Astrocyte of the spinal cord (primary cell): ENCODE data around the gene ZNF526.

Source experiments
- DNase-seq: peaks from one replicate; pipeline ENCODE4 v3.0.0; 2011; ENCODE audit warnings: low read depth, low spot score
- H3K4me3 ChIP-seq: 2 replicates; pipeline ENCODE4 v1.5.1; 2011; ENCODE audit warnings: low read depth, mild to moderate bottlenecking, low read length, moderate library complexity
- in situ Hi-C: cut with HindIII; loops from 2 replicates; pipeline ENCODE4 v1.10.0; 2017; ENCODE audit warnings: low sequenced_read_pairs
- TF ChIP-seq, protein P1 (sequence below): IDR thresholded peaks from 2 replicates; pipeline ENCODE4 v1.5.1; 2012; ENCODE audit warnings: low read depth, mild to moderate bottlenecking, low read length, inconsistent platforms

The ZNF526 gene

DNA sequence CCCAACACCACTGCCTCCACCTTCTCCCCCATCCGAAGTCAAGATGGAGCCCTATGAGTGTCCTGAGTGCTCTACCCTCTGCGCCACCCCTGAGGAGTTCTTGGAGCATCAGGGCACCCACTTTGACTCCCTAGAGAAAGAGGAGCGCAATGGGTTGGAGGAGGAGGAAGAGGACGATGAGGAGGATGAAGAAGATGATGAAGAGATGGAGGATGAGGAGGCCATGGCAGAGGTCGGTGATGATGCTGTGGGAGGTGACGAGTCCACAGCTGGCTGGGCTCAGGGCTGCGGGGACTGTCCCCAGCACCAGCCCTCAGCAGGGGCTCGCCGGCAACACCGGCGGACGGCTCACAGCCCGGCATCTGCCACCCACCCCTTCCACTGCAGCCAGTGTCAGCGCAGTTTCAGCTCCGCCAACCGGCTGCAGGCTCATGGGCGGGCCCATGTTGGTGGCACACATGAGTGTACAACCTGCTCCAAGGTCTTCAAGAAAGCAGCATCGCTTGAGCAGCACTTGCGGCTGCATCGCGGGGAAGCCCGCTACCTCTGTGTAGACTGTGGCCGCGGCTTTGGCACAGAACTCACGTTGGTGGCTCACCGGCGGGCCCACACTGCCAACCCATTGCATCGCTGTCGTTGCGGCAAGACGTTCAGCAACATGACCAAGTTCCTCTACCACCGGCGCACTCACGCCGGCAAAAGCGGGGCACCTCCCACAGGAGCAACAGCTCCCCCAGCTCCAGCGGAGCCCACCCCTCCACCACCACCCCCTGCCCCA lies 5.0 kb downstream of the ZNF526 start:
- in situ Hi-C loops: no loop called here
- no peak for DNase-seq
- no peak overlapping the region for H3K4me3 ChIP-seq
- TF ChIP-seq, protein P1, sequence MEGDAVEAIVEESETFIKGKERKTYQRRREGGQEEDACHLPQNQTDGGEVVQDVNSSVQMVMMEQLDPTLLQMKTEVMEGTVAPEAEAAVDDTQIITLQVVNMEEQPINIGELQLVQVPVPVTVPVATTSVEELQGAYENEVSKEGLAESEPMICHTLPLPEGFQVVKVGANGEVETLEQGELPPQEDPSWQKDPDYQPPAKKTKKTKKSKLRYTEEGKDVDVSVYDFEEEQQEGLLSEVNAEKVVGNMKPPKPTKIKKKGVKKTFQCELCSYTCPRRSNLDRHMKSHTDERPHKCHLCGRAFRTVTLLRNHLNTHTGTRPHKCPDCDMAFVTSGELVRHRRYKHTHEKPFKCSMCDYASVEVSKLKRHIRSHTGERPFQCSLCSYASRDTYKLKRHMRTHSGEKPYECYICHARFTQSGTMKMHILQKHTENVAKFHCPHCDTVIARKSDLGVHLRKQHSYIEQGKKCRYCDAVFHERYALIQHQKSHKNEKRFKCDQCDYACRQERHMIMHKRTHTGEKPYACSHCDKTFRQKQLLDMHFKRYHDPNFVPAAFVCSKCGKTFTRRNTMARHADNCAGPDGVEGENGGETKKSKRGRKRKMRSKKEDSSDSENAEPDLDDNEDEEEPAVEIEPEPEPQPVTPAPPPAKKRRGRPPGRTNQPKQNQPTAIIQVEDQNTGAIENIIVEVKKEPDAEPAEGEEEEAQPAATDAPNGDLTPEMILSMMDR: no peak

DNA sequence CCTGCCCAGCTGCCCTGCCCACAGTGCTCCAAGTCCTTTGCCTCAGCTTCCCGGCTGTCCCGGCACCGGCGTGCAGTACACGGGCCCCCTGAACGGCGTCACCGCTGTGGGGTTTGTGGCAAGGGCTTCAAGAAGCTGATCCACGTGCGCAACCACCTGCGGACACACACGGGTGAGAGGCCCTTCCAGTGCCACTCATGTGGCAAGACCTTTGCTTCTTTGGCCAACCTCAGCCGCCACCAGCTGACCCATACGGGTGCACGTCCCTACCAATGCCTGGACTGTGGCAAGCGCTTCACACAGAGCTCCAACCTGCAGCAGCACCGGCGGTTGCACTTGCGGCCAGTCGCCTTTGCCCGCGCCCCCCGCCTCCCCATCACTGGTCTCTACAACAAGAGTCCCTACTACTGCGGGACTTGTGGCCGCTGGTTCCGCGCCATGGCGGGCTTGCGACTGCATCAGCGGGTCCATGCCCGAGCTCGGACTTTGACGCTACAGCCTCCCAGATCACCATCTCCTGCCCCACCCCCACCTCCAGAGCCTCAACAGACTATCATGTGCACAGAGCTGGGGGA lies 5.7 kb downstream of the ZNF526 start:
- TF ChIP-seq, protein P1: no peak
- DNase-seq: no peak
- in situ Hi-C loops: no loop called here
- no peak overlapping the region for H3K4me3 ChIP-seq

DNA sequence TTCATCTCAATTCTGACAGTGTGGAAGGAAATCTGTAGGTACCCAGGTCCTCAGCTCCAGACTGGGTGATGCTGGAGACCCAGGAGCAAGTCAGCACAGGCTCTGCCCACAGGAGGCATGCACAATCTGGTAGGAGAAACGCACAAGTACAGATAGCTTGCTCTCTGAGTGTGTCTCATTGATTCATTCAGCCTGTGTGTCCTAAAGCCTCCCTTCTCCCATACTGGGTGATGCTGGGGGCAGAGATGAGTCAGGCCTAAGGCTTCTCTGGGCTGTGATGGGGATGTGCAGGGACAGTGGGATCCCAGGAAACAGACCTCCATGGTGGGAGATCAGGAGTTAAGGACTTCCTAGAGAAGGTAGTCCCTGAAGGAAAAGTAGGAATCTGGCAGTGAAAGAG lies 6.8 kb downstream of the ZNF526 start:
- H3K4me3 ChIP-seq: no peak overlapping the region
- TF ChIP-seq, protein P1: no peak
- no peak for DNase-seq
- in situ Hi-C loops: no loop called here

DNA sequence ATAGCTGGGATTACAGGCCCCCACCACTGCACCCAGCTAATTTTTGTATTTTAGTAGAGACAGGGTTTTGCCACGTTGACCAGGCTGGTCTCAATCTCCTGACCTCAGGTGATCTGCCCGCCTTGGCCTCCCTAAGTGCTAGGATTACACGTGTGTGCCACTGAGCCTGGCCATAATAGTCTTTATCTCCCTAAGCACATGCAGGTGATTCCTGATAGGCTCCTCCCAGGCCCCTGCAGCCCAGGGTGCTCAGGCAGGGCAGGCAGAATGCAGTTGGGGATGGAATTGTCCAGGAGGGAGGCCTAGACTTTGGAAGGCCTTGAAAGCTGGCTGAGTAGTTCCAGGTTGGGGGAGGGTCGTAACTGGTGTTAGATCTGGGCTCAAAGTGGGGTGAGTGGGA lies 8.5 kb downstream of the ZNF526 start:
- in situ Hi-C loops: no loop called here
- no peak for DNase-seq
- H3K4me3 ChIP-seq: no peak overlapping the region
- TF ChIP-seq, protein P1: no peak

DNA sequence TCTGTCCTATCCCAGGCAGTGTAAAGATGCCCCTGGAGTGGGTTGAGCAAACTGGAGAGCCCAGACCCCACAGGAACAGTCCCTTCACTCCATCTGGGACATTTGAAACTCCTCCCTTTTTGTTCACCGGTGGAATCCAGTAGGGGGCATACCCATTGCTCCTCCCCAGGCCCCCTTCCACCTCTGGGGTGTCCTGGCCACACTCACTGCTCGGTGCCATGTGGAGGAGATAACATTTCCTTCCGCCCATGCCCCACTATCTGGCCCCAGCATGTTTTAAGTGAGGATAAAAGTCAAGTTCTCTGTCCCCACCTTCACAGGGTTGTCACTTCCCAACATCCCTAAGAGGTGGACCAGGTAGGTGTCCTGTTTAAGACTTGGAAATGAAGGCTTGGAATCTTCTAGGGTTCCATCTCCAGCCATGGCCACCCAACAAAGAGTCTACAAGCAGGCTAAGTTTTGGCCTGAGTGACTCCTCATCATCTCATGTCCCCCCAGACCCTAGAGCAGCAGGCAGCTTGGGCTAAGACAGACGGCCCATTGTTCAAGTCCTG lies 9.3 kb downstream of the ZNF526 start:
- in situ Hi-C loops: no loop called here
- no peak overlapping the region for H3K4me3 ChIP-seq
- TF ChIP-seq, protein P1: no peak
- no peak for DNase-seq

DNA sequence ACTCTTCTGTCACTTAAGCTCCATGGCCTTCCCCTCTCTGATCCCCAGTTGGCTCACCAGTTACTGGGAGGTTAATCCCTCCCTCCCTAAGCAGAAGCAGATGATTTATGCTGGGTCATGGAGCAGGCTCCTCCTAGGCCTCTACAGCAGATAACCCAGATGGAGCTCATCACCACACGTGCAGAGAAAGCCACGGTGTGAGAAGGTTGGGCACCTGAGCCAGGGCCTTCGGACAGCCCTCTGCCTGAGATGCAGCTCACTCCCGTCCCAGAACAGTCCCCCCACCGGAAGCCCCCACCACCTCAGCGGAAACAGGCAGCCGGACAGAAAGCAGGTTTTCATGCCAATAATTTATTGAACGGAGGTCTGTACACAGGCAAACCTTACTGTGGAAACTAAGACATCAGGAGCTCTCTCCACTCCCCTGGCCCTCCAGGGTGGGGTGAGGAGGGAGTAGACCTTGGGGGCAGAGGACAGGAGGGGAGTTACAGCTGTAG lies 9.8 kb downstream of the ZNF526 start:
- in situ Hi-C loops: no loop called here
- no peak overlapping the region for H3K4me3 ChIP-seq
- TF ChIP-seq, protein P1: no peak
- DNase-seq: no peak
